ENCODE data around the gene C1orf74. TPM values are rescaled to one million over a fixed set of nuclear protein-coding genes. Genes with fewer than 3 reads are reported as not detected.

Gene C1orf74
- total RNA-seq, 1 donor: 1.0 TPM

Other genes starting within 250 kb of the C1orf74 start
- 0.10 TPM for gene CAMK1G, start 200.8 kb downstream of the C1orf74 start, total RNA-seq
- 12.4 TPM for gene LAMB3, start 132.1 kb downstream of the C1orf74 start, total RNA-seq
- gene G0S2, start 109.1 kb downstream of the C1orf74 start, total RNA-seq: 1,987 TPM
- gene HSD11B1, start 79.7 kb downstream of the C1orf74 start, total RNA-seq: 0.10 TPM
- gene TRAF3IP3, start 28.5 kb downstream of the C1orf74 start, total RNA-seq: 92.5 TPM
- gene IRF6, start 21.6 kb upstream of the C1orf74 start, total RNA-seq: 0.94 TPM
- 9.3 TPM for gene UTP25, start 43.4 kb upstream of the C1orf74 start, total RNA-seq
- under 0.01 TPM for gene SYT14, start 153.7 kb upstream of the C1orf74 start, total RNA-seq